ENCODE measurements around the gene PCK1. TPM values are rescaled to one million over a fixed set of nuclear protein-coding genes. Genes with fewer than 3 reads are reported as not detected.
"Not testable (repeated sequence)": the region's sequence is repeated elsewhere in the genome, so short reads cannot be mapped to it uniquely, and the experiment has no call there.

PCK1 gene
- total RNA-seq, result 5.3 TPM

GRCh38 chr20:57560554-57561355, at the start of gene PCK1:
TSS of gene PCK1 (plus strand) at chr20:57561110. CDS start at chr20:57561412, 302 bp downstream.
- peak; percentile 90 for ATAC-seq
- intact Hi-C loops (cut with DNase I), result no loop called here
- DNase-seq (ENCODE audit: low spot score), result peak; percentile 81

DNA sequence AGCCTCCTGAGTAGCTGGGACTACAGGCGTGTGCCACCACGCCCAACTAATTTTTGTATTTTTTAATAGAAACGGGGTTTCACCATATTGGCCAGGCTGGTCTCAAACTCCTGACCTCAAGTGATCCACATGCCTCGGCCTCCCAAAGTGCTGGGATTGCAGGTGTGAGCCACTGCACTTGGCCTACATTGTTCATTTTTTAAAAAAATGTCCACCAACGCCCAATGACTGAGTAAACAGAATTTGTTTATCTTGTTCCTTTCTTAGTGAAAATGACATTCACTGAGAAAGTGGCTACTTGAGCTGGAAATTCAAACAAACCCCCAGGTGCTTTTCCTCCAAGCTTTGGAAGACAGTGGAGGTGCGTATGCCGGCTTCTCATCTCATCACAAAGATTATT, 49.2 kb upstream of the PCK1 start:
- intact Hi-C loops (cut with DNase I), result loop anchor here (10.0 kb wide), 1 partner anchor 703 kb away; no protein-coding TSS in a partner anchor
- ATAC-seq; DNase-seq (ENCODE audit: low spot score): not testable (repeated sequence)

DNA sequence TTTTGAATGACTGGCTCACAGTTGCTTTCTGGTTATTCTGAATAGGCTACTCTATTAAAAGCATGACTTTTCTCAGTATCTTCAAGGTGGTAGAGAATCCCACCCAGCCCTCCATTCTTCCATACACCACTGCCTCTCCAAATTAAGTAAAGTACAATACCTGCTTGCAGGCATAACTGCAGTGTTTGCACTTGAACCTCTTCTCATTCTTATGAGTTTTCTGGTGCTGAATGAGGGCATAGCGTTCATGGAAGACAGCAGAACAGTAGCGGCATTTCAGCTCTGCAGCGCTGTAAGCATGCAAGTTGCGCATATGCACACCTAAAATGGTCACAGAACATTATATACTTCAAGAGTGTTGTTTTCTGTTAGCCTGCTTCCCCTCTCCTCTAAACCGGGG, 48.5 kb upstream of the PCK1 start:
- ATAC-seq, result no peak
- intact Hi-C loops (cut with DNase I), result loop anchor here (10.0 kb wide), 1 partner anchor 702 kb away; no protein-coding TSS in a partner anchor
- DNase-seq (ENCODE audit: low spot score), result no peak

DNA sequence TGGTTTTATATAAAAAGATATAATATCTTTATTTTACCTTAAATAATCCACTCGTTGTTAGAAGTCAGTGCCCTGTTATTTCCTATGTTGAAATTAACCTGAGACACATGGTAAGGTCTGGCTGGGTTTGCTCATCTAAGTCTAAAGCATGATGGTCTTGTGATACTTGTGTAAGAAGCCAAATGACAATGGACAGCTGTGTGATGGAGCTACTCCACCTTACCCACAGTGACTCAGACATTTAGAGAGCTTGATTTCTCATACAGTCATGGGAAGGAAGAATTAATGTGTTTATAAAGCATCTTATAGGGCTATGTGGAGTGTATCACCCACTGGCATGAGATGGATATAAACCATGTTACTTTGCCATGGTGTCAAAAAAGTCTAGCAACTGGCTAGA, 47.7 kb upstream of the PCK1 start:
- ATAC-seq, result no peak
- intact Hi-C loops (cut with DNase I), result loop anchor here (10.0 kb wide), 1 partner anchor 702 kb away; no protein-coding TSS in a partner anchor
- no peak for DNase-seq (ENCODE audit: low spot score)

DNA sequence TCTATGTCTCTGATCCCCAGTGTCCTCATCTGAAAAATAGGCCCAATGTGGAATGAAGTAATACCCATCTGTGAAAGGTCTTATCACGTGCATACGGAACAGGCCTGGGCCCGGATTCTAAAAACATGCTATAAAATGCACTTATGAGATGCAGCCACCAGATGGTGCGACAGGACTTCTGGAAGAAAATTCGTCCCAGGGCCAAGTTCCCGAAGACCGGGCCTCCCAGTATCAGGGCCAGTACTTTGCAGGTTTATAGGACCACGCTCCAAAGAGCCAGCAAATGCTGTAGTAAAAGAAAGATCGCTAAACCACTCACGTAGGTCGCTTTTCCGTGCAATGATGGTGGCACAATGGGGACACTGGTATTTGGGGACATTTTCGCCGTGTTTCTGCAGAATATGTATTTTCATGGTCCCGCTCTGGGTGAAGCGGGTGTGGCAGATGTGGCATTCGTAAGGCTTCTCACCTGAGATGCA, 46.6 kb upstream of the PCK1 start:
- intact Hi-C loops (cut with DNase I), result loop anchor here (2.0 to 10.0 kb wide), 2 partner anchors 78 to 700 kb away; no protein-coding TSS in a partner anchor
- peak; percentile 86 for ATAC-seq
- DNase-seq (ENCODE audit: low spot score), result peak; percentile 82

DNA sequence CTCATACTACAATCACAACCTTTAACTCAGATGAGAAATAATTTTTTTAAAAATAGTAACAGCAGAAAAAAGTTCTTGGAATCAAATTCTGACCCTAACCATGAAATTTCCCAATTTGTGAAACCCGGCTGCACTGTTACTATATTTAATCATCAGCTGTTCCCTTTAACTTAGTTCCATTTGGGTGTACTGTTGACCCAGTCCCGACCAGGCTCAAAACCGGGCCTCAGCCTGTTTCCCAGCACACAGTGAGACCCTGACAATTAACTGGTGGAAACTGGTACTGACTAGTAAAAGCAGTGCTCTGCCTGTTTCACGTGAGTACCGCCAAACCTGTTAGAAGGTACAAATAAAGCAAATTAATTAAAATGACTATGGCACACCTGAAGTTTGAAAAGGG, 43.0 kb upstream of the PCK1 start:
- DNase-seq (ENCODE audit: low spot score) (no peak), ATAC-seq (no peak)
- intact Hi-C loops (cut with DNase I), result loop anchor here (10.0 kb wide), 1 partner anchor 697 kb away; no protein-coding TSS in a partner anchor

DNA sequence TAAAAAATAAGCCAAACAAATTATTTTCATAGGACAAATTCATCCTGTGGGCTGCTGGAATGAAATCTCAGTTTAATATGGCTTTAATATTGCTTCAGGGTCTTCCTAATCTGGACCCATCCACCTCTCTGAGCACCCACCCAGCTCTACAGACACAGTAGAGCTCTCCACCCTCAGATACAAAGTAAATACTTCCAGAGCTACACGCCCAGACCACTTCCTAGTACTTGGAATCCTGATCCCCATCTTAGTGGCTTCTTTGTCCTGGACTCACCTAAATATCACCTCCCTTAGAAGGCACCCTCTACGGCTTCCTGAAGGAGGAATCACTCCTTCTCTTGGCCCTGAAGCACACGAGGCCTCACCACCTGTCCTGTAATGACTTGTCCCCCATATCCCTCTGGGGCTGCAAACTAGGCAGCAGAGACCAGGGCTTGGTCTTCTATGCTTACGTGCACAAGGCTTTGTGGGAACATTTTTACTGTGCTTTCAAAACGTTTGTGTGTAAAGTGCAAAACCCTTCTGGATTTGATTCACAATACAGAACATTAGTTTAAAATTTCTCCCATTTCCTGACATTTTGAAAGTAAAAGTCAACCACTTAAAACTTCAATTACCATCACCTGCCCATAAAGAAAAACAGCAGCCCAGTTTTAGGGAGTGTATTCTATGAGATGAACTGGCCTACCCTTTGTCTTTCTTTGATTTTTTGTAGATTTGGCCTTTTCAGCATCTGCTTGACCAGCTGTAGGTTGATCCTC, 38.4 kb upstream of the PCK1 start:
- intact Hi-C loops (cut with DNase I), result loop anchor here (10.0 kb wide), 1 partner anchor 52 kb away; no protein-coding TSS in a partner anchor
- ATAC-seq, result no peak
- no peak for DNase-seq (ENCODE audit: low spot score)

GRCh38 chr20:57523782-57524181, 37.1 kb upstream of the PCK1 start:
- ATAC-seq (no peak), DNase-seq (ENCODE audit: low spot score) (no peak)
- intact Hi-C loops (cut with DNase I), result loop anchor here (10.0 kb wide), 1 partner anchor 51 kb away; no protein-coding TSS in a partner anchor

GRCh38 chr20:57524511-57525176, 36.3 kb upstream of the PCK1 start, which contains the start of gene CTCFL:
TSS of gene CTCFL (minus strand) at chr20:57525140. CDS start at chr20:57524205, 935 bp downstream.
- ATAC-seq (no peak), DNase-seq (ENCODE audit: low spot score) (no peak)
- intact Hi-C loops (cut with DNase I), result loop anchor here (10.0 kb wide), 1 partner anchor 50 kb away; no protein-coding TSS in a partner anchor

GRCh38 chr20:57525328-57526086, 35.4 kb upstream of the PCK1 start:
- ATAC-seq (no peak), DNase-seq (ENCODE audit: low spot score) (no peak)
- intact Hi-C loops (cut with DNase I), result loop anchor here (10.0 kb wide), 1 partner anchor 49 kb away; no protein-coding TSS in a partner anchor

DNA sequence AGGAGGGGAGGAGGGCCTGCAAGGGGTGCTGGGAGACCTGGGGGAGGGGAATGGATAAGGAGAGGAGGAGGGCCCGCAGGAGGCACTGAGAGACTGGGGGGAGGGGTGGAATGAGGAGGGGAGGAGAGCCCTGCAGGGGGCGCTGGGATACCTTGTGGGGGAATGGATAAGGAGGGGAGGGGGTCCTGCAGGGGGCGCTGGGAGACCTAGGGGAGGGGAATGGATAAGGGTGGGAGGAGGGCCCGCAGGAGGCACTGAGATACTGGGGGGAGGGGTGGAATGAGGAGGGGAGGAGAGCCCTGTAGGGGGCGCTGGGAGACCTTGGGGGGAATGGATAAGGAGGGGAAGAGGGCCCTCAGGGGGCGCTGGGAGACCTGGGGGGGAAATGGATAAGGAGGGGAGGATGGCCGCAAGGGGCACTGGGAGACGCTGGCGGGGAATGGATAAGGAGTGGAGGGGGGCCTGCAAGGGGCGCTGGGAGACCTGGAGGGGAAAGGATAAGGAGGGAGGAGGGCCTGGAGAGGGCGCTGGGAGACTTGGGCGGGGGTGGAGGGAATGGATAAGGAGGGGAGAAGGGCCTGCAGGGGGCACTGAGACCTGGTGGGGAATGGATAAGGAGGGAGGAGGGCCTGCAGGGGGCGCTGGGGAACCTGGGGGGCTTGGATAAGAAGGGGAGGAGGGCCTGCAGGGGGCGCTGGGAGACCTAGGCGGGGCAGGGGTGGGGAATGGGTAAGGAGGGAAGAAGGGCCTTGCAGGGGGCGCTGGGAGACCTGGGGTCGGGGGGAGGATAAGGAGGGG, 34.6 kb upstream of the PCK1 start:
- no peak for ATAC-seq
- no peak for DNase-seq (ENCODE audit: low spot score)
- intact Hi-C loops (cut with DNase I), result loop anchor here (10.0 kb wide), 1 partner anchor 49 kb away; no protein-coding TSS in a partner anchor

GRCh38 chr20:57526885-57527460, 33.9 kb upstream of the PCK1 start:
- intact Hi-C loops (cut with DNase I), result loop anchor here (10.0 kb wide), 1 partner anchor 48 kb away; no protein-coding TSS in a partner anchor
- ATAC-seq (no peak), DNase-seq (ENCODE audit: low spot score) (no peak)

GRCh38 chr20:57527728-57528127, 33.2 kb upstream of the PCK1 start:
- ATAC-seq (no peak), DNase-seq (ENCODE audit: low spot score) (no peak)
- intact Hi-C loops (cut with DNase I), result loop anchor here (10.0 kb wide), 1 partner anchor 47 kb away; no protein-coding TSS in a partner anchor

DNA sequence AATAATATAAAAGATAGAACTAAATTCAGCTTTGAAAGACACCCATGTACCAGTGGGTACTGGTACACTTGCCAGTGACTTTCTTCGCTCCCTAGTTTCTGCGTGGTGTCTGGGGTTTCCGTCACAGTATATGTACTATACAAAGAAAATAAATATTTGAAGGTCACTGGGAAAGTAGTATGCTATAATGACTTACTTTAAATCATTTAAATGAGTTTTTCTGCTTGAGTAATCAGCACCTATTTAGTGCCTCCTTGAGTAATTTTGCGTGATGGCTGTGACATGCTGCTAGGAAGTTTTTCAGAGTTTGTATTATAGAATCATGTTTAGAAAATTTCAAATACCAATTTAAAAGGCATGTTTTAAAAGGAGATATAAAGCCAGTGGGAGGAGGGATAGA, 32.8 kb upstream of the PCK1 start:
- intact Hi-C loops (cut with DNase I), result loop anchor here (10.0 kb wide), 1 partner anchor 47 kb away; no protein-coding TSS in a partner anchor
- no peak for ATAC-seq
- no peak for DNase-seq (ENCODE audit: low spot score)

DNA sequence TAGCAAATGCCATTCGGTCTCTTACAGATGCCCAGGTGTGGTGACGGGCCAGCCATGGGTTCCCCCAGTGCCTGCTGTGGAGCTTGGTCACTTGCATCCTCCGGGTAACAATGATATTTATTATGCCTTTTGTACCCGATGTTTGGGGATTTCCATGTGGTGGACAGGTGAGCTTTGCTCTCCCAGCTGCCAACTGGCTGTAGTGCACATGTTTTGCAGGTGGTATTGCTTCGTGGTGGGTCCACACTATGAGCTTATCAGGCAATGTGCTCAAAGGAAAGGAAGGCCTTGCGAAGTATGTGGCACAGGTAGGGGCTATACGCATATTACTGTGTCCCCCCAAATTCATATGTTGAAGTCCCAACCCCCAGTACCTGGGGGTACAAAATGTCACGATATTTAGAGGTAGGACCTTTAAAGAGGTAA, 31.7 kb upstream of the PCK1 start:
- ATAC-seq, result no peak
- intact Hi-C loops (cut with DNase I), result loop anchor here (10.0 kb wide), 1 partner anchor 46 kb away; no protein-coding TSS in a partner anchor
- DNase-seq (ENCODE audit: low spot score), result no peak

- DNase-seq (ENCODE audit: low spot score) (no peak), ATAC-seq (no peak)
- intact Hi-C loops (cut with DNase I), result loop anchor here (10.0 kb wide), 1 partner anchor 45 kb away; no protein-coding TSS in a partner anchor
Observed at GRCh38 chr20:57529810-57530209, 31.1 kb upstream of the PCK1 start.

All from sciatic nerve (tissue), 2 donors.